Esophagus muscularis mucosa (tissue), 4 donors: ENCODE measurements around the gene SGCG. TPM values are rescaled to one million over a fixed set of nuclear protein-coding genes. Genes with fewer than 3 reads are reported as not detected.
"Not testable (repeated sequence)": the region's sequence is repeated elsewhere in the genome, so short reads cannot be mapped to it uniquely, and the experiment has no call there.

Experiments used
- DNase-seq: peaks from one replicate; pipeline ENCODE4 v3.0.0-alpha.2; 2017; ENCODE audit errors: extremely low spot score
- H3K27ac ChIP-seq, 4 donors: fragments of 200-600 bp; sonication (generic); replicated peaks in 1 of 4; 1 replicate in 3 of 4; 2 replicates in 1 of 4; pipeline ENCODE4 v1.5.1; 2016 to 2019; ENCODE audit warnings: mild to moderate bottlenecking in 1 of 4
- H3K27me3 ChIP-seq, 4 donors: fragments of 200-600 bp; sonication (generic); one replicate each; pipeline versions ENCODE4 v1.5.1 to v1.6.0; 2016 to 2019
- H3K36me3 ChIP-seq, 4 donors: fragments of 200-600 bp; sonication (generic); one replicate each; pipeline ENCODE4 v1.5.1; 2016 to 2019
- H3K4me1 ChIP-seq, 4 donors: fragments of 200-600 bp; sonication (generic); one replicate each; pipeline ENCODE4 v1.5.1; 2016 to 2019
- H3K4me3 ChIP-seq, 4 donors: fragments of 200-600 bp; sonication (generic); 1 replicate in 2 of 4; 2 replicates in 2 of 4; pipeline ENCODE4 v1.5.1; 2016 to 2019; ENCODE audit warnings: mild to moderate bottlenecking in 4 of 4, moderate library complexity in 1 of 4
- H3K9me3 ChIP-seq, 4 donors: fragments of 200-600 bp; sonication (generic); 1 replicate in 3 of 4; 2 replicates in 1 of 4; pipeline ENCODE4 v1.5.1; 2016 to 2019
- CTCF ChIP-seq, 3 experiments: fragments of 200-600 bp in 2 of 3; fragments of 450-650 bp in 1 of 3; sonication (generic) in 2 of 3; IDR thresholded peaks; one replicate each; pipeline ENCODE4 v1.5.1; 2017 to 2019; ENCODE audit warnings: antibody characterized with exemption in 3 of 3, mild to moderate bottlenecking in 2 of 3, moderate library complexity in 1 of 3
- EP300 ChIP-seq: sonication (generic); formaldehyde crosslinking; IDR thresholded peaks from one replicate; pipeline ENCODE4 v1.6.1; 2017; ENCODE audit warnings: antibody characterized with exemption
- POLR2A ChIP-seq: fragments of 450-650 bp; IDR thresholded peaks from one replicate; pipeline ENCODE4 v1.6.1; 2017; ENCODE audit warnings: antibody characterized with exemption, moderate library complexity, mild to moderate bottlenecking, low read depth
- POLR2AphosphoS5 ChIP-seq, 2 donors: sonication (generic); formaldehyde crosslinking; IDR thresholded peaks; one replicate each; pipeline ENCODE4 v1.6.1; 2017; ENCODE audit warnings: antibody characterized with exemption in 2 of 2
- WGBS: methylation state at CpG from one replicate; pipeline ENCODE4 v1.1.5; 2018; 5-methylcytosine and 5-hydroxymethylcytosine counted together
- intact Hi-C: fragments of 100-400 bp; cut with DNase I; formaldehyde crosslinking; loops from one replicate; pipeline ENCODE4 v1.15.1; 2023
- total RNA-seq, 4 donors: library from RNA; depleted of rRNA; stranded (reverse); fragments of >200 nt; gene quantifications; one replicate each; pipeline versions ENCODE4 v1.1.0 to v1.2.1, GENCODE V29; 2016

Gene SGCG
- 1 to 10 TPM in 2 of 4 donors, under 1 TPM in 2; 0.42 to 1.7 (median 1.1) TPM for total RNA-seq

GRCh38 chr13:23180711-23181110, at the start of gene SGCG:
SGCG (plus strand) TSS chr13:23180979; CDS start chr13:23203695, 22,716 bp downstream.
- Histone ChIP-seq H3K4me3 (no peak within 1 kb of the TSS), H3K36me3 (no peaks in the 10 kb centered on the region), H3K4me1 (no peaks in the 10 kb centered on the region), H3K27me3 (no peaks in the 10 kb centered on the region), H3K9me3 (no peaks in the 10 kb centered on the region), H3K27ac (no peak within 1 kb of the TSS)
- intact Hi-C loops = no loop called here
- no peak for DNase-seq
- WGBS = 57% methylated on average over 6 of the region's 6 CpGs
- no peak for TF ChIP-seq CTCF (IDR thresholded peaks at IDR 0.05)
- no peak for TF ChIP-seq POLR2A
- TF ChIP-seq EP300 = no peak
- TF ChIP-seq POLR2AphosphoS5 (IDR thresholded peaks at IDR 0.05) = no peak

GRCh38 chr13:23134542-23134941, 46.2 kb upstream of the SGCG start:
- H3K27ac ChIP-seq = no peak overlapping the region
- WGBS = 79% methylated on average over 3 of the region's 5 CpGs
- H3K4me3 ChIP-seq = no peak overlapping the region
- DNase-seq = no peak
- intact Hi-C loops = no loop called here
- TF ChIP-seq EP300 (no peak), POLR2A (no peak), POLR2AphosphoS5 (IDR thresholded peaks at IDR 0.05) (no peak), CTCF (IDR thresholded peaks at IDR 0.05) (no peak)
- H3K36me3 ChIP-seq = no peaks in the 10 kb centered on the region
- no peaks in the 10 kb centered on the region for H3K4me1 ChIP-seq
- peaks cover 0 to 5% (median 0%) of the 10 kb centered on the region in 4 donors for H3K27me3 ChIP-seq
- H3K9me3 ChIP-seq = no peaks in the 10 kb centered on the region

GRCh38 chr13:23140492-23140891, 40.3 kb upstream of the SGCG start:
- H3K27me3 ChIP-seq = no peaks in the 10 kb centered on the region
- H3K4me1 ChIP-seq = no peaks in the 10 kb centered on the region
- DNase-seq = no peak
- intact Hi-C loops = no loop called here
- no peak for TF ChIP-seq POLR2AphosphoS5 (IDR thresholded peaks at IDR 0.05)
- no peak for TF ChIP-seq POLR2A
- no peak for TF ChIP-seq CTCF (IDR thresholded peaks at IDR 0.05)
- no peak for TF ChIP-seq EP300
- H3K9me3 ChIP-seq = no peaks in the 10 kb centered on the region
- H3K4me3 ChIP-seq = no peak overlapping the region
- no peak overlapping the region for H3K27ac ChIP-seq
- no peaks in the 10 kb centered on the region for H3K36me3 ChIP-seq
- WGBS = 71% methylated on average over 2 of the region's 2 CpGs

GRCh38 chr13:23141964-23142363, 38.8 kb upstream of the SGCG start:
- TF ChIP-seq CTCF (IDR thresholded peaks at IDR 0.05) = no peak
- Histone ChIP-seq H3K4me3 (no peak overlapping the region), H3K27me3 (no peaks in the 10 kb centered on the region), H3K27ac (no peak overlapping the region), H3K9me3 (no peaks in the 10 kb centered on the region), H3K36me3 (no peaks in the 10 kb centered on the region), H3K4me1 (peaks cover 0 to 8% (median 4%) of the 10 kb centered on the region in 4 donors)
- intact Hi-C loops = no loop called here
- 95% methylated on average over 14 of the region's 24 CpGs for WGBS
- no peak for DNase-seq

GRCh38 chr13:23142607-23143006, 38.2 kb upstream of the SGCG start:
- 85% methylated on average over 6 of the region's 7 CpGs for WGBS
- intact Hi-C loops = not testable (repeated sequence)

More at GRCh38 chr13:23142607-23143006, 38.2 kb upstream of the SGCG start:
- H3K27ac ChIP-seq, H3K9me3 ChIP-seq, H3K27me3 ChIP-seq, DNase-seq, H3K4me3 ChIP-seq, H3K36me3 ChIP-seq: not testable (repeated sequence)
- peaks cover 0 to 12% (median 6%) of the 10 kb centered on the region in 4 donors for H3K4me1 ChIP-seq
